ENCODE measurements around the gene COPS8.

GRCh38 chr2:237072067-237072931 is 13.4 kb upstream of the COPS8 start:
- no peak for TF ChIP-seq ZNF274 (IDR thresholded peaks at IDR 0.05; ENCODE audit: low read depth, low read length)
- no peak for TF ChIP-seq YY1 (IDR thresholded peaks at IDR 0.05; ENCODE audit: insufficient read depth, insufficient read length)
